ENCODE results near the gene LCE1D.

The LCE1D gene

DNA sequence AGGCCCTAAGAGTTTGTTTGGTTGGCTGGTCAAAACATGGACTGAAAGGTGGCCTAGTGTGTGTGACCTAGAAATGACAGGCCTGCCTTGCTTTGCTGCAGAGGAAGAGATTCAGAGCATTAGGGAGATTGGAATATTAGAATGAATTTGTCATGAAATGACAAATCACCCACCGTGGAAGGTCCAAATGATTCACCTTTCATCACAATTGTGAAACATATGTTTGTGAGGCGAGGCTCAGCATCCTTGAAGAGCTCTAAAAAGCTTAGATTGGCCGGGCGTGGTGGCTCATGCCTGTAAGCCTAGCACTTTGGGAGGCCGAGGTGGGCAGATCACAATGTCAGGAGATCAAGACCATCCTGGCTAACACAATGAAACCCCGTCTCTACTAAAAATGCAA is 20.8 kb downstream of the LCE1D start:
- FAIRE-seq = no peak

DNA sequence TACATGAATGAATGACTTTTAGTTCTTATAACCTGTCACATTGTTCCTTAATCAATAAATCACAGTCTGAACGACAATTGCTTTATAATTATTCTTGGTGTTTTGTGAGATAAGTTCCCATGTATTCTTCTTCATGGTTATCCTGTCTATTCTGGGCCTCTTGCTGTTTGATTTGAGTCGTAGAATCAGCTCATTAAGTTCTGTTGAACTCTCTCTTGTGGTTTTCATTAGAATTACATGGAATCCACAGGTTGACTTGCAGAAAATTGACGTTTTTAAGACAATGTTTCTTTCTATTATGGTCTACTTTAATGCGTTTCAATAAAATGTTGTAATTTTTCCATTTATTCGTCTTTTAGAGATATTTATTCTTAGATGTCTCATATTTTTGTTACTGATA is 26.8 kb downstream of the LCE1D start:
- no peak for FAIRE-seq

DNA sequence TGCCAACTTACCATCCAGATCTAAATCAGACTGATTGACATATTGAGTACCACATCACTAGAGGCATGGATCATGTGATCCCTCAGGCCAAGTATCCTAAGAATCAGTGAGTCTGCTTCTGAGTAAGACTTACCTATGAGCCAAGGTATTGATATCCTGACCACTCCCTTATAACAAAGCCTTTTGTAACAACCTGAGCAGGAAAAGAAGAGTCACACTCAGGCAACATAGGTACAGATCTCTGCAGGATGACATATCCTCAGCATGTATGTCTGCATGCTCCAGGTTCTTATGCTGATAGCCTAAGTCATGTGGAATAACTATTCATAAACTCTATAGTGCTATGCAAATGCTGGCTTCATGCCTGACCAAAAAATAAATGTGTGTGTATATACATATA is 28.4 kb downstream of the LCE1D start:
- no peak for FAIRE-seq

DNA sequence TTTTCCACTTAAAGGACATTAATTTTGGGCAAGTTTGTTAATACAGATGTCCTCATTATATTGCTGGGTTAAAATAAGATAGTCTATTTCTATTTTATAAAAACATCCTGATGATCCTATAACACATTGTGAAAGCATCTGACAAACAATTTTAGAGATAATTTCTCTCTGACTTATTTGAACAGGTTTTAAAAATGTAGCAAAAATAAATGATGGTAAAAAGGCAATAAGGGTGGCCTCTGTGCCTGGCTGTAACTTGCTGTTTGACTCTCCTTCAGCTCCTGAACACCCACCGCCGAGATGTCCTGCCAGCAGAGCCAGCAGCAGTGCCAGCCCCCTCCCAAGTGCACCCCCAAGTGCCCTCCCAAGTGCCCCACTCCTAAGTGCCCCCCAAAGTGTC is 30.7 kb downstream of the LCE1D start, which contains the start of gene LCE1A:
TSS of gene LCE1A (plus strand) at position 301 of the 400 bp plus-strand sequence. CDS start at position 301, 0 bp downstream.
- no peak for FAIRE-seq

DNA sequence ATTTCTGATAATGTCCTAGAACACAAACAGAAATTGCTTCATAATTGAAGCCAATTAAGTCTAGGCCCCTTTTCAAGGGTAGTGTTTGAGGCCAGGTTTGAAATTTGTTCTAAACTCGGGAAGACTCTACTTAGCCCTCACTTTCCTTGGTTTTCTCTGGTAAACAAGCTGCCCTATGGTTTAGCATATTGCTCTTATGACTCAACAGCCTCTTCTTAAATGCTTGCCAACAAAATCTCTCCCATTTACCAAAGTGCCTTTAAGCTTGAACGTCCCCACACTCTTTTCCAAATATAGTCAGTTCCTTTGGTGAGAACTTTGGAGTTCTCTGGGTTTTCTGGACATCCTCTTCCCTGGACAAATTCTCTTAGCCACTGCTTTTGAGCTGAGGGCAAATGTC is 40.3 kb downstream of the LCE1D start:
- no peak for FAIRE-seq

DNA sequence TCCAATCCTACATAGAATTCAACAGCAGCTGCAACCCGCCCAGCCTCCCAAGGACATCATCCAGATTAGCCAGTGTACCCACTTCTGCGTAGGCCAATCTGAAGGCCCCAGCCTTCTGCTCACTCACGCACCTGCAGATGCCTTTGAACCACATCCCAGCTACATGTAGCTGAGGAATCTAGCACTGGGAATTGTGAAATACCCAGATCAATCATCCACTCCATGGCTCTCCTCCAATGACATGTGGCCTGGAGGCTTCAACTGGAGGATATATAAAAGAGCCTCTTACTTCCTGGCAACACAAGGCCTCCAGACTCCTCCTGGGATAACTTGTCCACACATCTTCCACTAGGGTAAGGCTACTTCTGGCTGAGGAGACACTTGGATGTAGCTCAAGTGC is 46.0 kb downstream of the LCE1D start, which contains the start of gene LCE6A:
TSS of gene LCE6A (plus strand) at position 301 of the 400 bp plus-strand sequence. CDS start 665 bp downstream, outside the sequence.
- FAIRE-seq = no peak

Data from endometrium (tissue), 2 donors.